Mesenteric fat pad (tissue), 1 donor: ENCODE data around the gene GPR141. TPM values are rescaled to one million over a fixed set of nuclear protein-coding genes. Genes with fewer than 3 reads are reported as not detected.
"Not testable (repeated sequence)": the region's sequence is repeated elsewhere in the genome, so short reads cannot be mapped to it uniquely, and the experiment has no call there.

Experiments
- DNase-seq: peaks from one replicate; pipeline ENCODE4 v3.0.0-alpha.2; 2020; ENCODE audit warnings: low spot score
- total RNA-seq: library from RNA; stranded (reverse); fragmentation: NEBNext Ultra II Directional; extraction: Animal tissue kit (Norgen Biotek cat#: 25700); gene quantifications from one replicate; pipeline ENCODE4 v1.2.1, GENCODE V29; 2021
- donor health status: DM: yes; HTN: yes; CAD: no.

Gene GPR141
- total RNA-seq, 1 donor from 2014 or later, result 0.77 TPM

GRCh38 chr7:37684927-37685326, 1.4 kb downstream of the GPR141 start:
- DNase-seq, result no peak

- no peak for DNase-seq
Observed at GRCh38 chr7:37686556-37687345, 3.2 kb downstream of the GPR141 start.

- no peak for DNase-seq
Observed at GRCh38 chr7:37690206-37690605, 6.6 kb downstream of the GPR141 start.

- no peak for DNase-seq
Observed at GRCh38 chr7:37694208-37695094, 10.9 kb downstream of the GPR141 start.

GRCh38 chr7:37698276-37698675, 14.7 kb downstream of the GPR141 start:
- DNase-seq, result no peak

- DNase-seq, result no peak
Observed at GRCh38 chr7:37698782-37699181, 15.2 kb downstream of the GPR141 start.

- DNase-seq, result no peak
Observed at GRCh38 chr7:37701769-37702168, 18.2 kb downstream of the GPR141 start.

- no peak for DNase-seq
Observed at GRCh38 chr7:37703361-37703760, 19.8 kb downstream of the GPR141 start.

- not testable (repeated sequence) for DNase-seq
Observed at GRCh38 chr7:37704328-37704833, 20.8 kb downstream of the GPR141 start.

GRCh38 chr7:37705976-37706375, 22.4 kb downstream of the GPR141 start:
- no peak for DNase-seq

- no peak for DNase-seq
Observed at GRCh38 chr7:37706804-37707203, 23.2 kb downstream of the GPR141 start.

GRCh38 chr7:37707754-37708485, 24.4 kb downstream of the GPR141 start:
- DNase-seq, result no peak

GRCh38 chr7:37709631-37710509, 26.3 kb downstream of the GPR141 start:
- no peak for DNase-seq

- DNase-seq, result no peak
Observed at GRCh38 chr7:37713613-37714012, 30.0 kb downstream of the GPR141 start.

GRCh38 chr7:37714606-37715005, 31.0 kb downstream of the GPR141 start:
- no peak for DNase-seq

GRCh38 chr7:37718585-37718984, 35.0 kb downstream of the GPR141 start:
- DNase-seq, result no peak

- no peak for DNase-seq
Observed at GRCh38 chr7:37719077-37719476, 35.5 kb downstream of the GPR141 start.

- no peak for DNase-seq
Observed at GRCh38 chr7:37724732-37725131, 41.2 kb downstream of the GPR141 start.

GRCh38 chr7:37726016-37726415, 42.5 kb downstream of the GPR141 start:
- no peak for DNase-seq

GRCh38 chr7:37728747-37729146, 45.2 kb downstream of the GPR141 start:
- DNase-seq, result no peak
